ENCODE results near the gene STK25. TPM values are rescaled to one million over a fixed set of nuclear protein-coding genes. Genes with fewer than 3 reads are reported as not detected.
A peak's percentile ranks its signal among the peaks of the same experiment; 100 is the strongest.

Gene STK25
- total and polyA plus RNA-seq, 10 of the 15 experiments (the other 5 are each of a cell fraction or from before 2014, with no cell fraction given) = 6.0 to 154 (median 89.3) TPM

GRCh38 chr2:241501551-241501950 lies 6.8 kb downstream of the STK25 start:
- no peaks in the 10 kb centered on the region for H3K27me3 ChIP-seq (replicated peaks in 1 of 2; ENCODE audit: control insufficient read depth in 2 of 2, insufficient read depth in 2 of 2, low read length in 1 of 2)
- in situ Hi-C loops (cut with MboI) (no loop called here), intact Hi-C loops (cut with micrococcal nuclease; ENCODE audit: unreplicated experiment) (no loop called here)
- SMC1A ChIA-PET (ENCODE audit: uncharacterized antibody, unreplicated experiment) = no interaction called here
- FAIRE-seq (no peak), ATAC-seq (no peak), DNase-seq (ENCODE audit: low read depth, low spot score) (no peak)
- BruUV-seq (replicated peaks) = no TSS peak
- no peaks in the 10 kb centered on the region for H3K9me3 ChIP-seq (replicated peaks; ENCODE audit: control insufficient read depth, insufficient read depth, low read length)
- H4K20me1 ChIP-seq (ENCODE audit: control insufficient read depth, insufficient read depth) = peaks cover 2% of the 10 kb centered on the region; the same call in 1 of the 2 replicates
- POLR2A ChIA-PET = no interaction called here
- H3K27ac ChIP-seq (ENCODE audit: control insufficient read depth, insufficient read depth) = no peak overlapping the region
- CTCF ChIA-PET = no interaction called here
- no peak overlapping the region for H3K4me2 ChIP-seq (ENCODE audit: control insufficient read depth, insufficient read depth)
- RAD21 ChIA-PET (ENCODE audit: unreplicated experiment) = no interaction called here
- no peak overlapping the region for H3K9ac ChIP-seq (ENCODE audit: control insufficient read depth, insufficient read depth, low read length)
- peaks cover 2 to 7% of the 10 kb centered on the region in 2 experiments; a peak in 3 of 4 replicates for H3K36me3 ChIP-seq (ENCODE audit: control insufficient read depth in 2 of 2, insufficient read depth in 2 of 2, low read length in 1 of 2)
- WGBS (ENCODE audit: insufficient coverage, insufficient replicate concordance, low lambda C conversion rate, missing lambda C conversion rate) = 97% methylated on average over 13 of the region's 17 CpGs
- H3K4me3 ChIP-seq = no peak overlapping the region
- no peak overlapping the region for H2AFZ ChIP-seq (ENCODE audit: control insufficient read depth, low read depth, low read length)
- H3K79me2 ChIP-seq (ENCODE audit: control insufficient read depth, insufficient read depth, low read length) = peaks cover 18% of the 10 kb centered on the region
- no peaks in the 10 kb centered on the region for H3K4me1 ChIP-seq (ENCODE audit: control insufficient read depth, insufficient read depth, low read length)
- TF ChIP-seq POLR2A (IDR thresholded peaks at IDR 0.05; ENCODE audit: low read depth, low read length) (peak; percentile 5; the same call in 1 of the 2 replicates), NKRF (conservative IDR thresholded peaks at IDR 0.05) (no peak)

GRCh38 chr2:241501099-241501541 lies 7.3 kb downstream of the STK25 start:
- no peaks in the 10 kb centered on the region for H3K27me3 ChIP-seq (replicated peaks in 1 of 2; ENCODE audit: control insufficient read depth in 2 of 2, insufficient read depth in 2 of 2, low read length in 1 of 2)
- no peak overlapping the region for H2AFZ ChIP-seq (ENCODE audit: control insufficient read depth, low read depth, low read length)
- TF ChIP-seq KLF5 (IDR thresholded peaks at IDR 0.05; ENCODE audit: partially characterized antibody) = no peak
- TF ChIP-seq ZBED1 (IDR thresholded peaks at IDR 0.05; ENCODE audit: borderline replicate concordance) = no peak
- peak; percentile 19; the same call in 1 of the 2 replicates for TF ChIP-seq POLR2A (IDR thresholded peaks at IDR 0.05; ENCODE audit: low read depth, low read length)
- TF ChIP-seq PBX3 (IDR thresholded peaks at IDR 0.05; ENCODE audit: insufficient replicate concordance, low read depth, low read length) = no peak
- peaks cover 2% of the 10 kb centered on the region; the same call in 1 of the 2 replicates for H4K20me1 ChIP-seq (ENCODE audit: control insufficient read depth, insufficient read depth)
- ChIA-PET POLR2A (no interaction called here), SMC1A (ENCODE audit: uncharacterized antibody, unreplicated experiment) (no interaction called here), CTCF (no interaction called here), RAD21 (ENCODE audit: unreplicated experiment) (no interaction called here)
- no peaks in the 10 kb centered on the region for H3K9me3 ChIP-seq (replicated peaks; ENCODE audit: control insufficient read depth, insufficient read depth, low read length)
- H3K27ac ChIP-seq (ENCODE audit: control insufficient read depth, insufficient read depth) = no peak overlapping the region
- peaks cover 2 to 7% of the 10 kb centered on the region in 2 experiments; a peak in 3 of 4 replicates for H3K36me3 ChIP-seq (ENCODE audit: control insufficient read depth in 2 of 2, insufficient read depth in 2 of 2, low read length in 1 of 2)
- WGBS (ENCODE audit: insufficient coverage, insufficient replicate concordance, low lambda C conversion rate, missing lambda C conversion rate) = 94% methylated on average over 12 of the region's 12 CpGs
- in situ Hi-C loops (cut with MboI) = no loop called here
- no peak overlapping the region for H3K4me2 ChIP-seq (ENCODE audit: control insufficient read depth, insufficient read depth)
- ATAC-seq = no peak
- H3K79me2 ChIP-seq (ENCODE audit: control insufficient read depth, insufficient read depth, low read length) = peaks cover 14% of the 10 kb centered on the region
- intact Hi-C loops (cut with micrococcal nuclease; ENCODE audit: unreplicated experiment) = no loop called here
- H3K4me3 ChIP-seq = no peak overlapping the region
- FAIRE-seq = no peak
- no peaks in the 10 kb centered on the region for H3K4me1 ChIP-seq (ENCODE audit: control insufficient read depth, insufficient read depth, low read length)
- no TSS peak for BruUV-seq (replicated peaks)
- no peak overlapping the region for H3K9ac ChIP-seq (ENCODE audit: control insufficient read depth, insufficient read depth, low read length)
- no peak for DNase-seq (ENCODE audit: low read depth, low spot score)
